OCI-LY7 (cell line): ENCODE data around the gene UACA.

Experiments used
- EZH2phosphoT487 ChIP-seq: fragments of 200-600 bp; sonication (generic); IDR thresholded peaks from 2 replicates; pipeline ENCODE4 v1.6.1; 2018; ENCODE audit warnings: low read depth, borderline replicate concordance, mild to moderate bottlenecking, mixed run types, antibody characterized with exemption, low read length, moderate library complexity, mixed read lengths
- TF ChIP-seq, protein P1 (sequence below): fragments of 200-600 bp; sonication (generic); conservative IDR thresholded peaks from 2 replicates; pipeline ENCODE4 v1.5.1; 2014; ENCODE audit warnings: mild to moderate bottlenecking, antibody characterized with exemption, low read length, moderate library complexity, mixed read lengths

- TF ChIP-seq, protein P1, sequence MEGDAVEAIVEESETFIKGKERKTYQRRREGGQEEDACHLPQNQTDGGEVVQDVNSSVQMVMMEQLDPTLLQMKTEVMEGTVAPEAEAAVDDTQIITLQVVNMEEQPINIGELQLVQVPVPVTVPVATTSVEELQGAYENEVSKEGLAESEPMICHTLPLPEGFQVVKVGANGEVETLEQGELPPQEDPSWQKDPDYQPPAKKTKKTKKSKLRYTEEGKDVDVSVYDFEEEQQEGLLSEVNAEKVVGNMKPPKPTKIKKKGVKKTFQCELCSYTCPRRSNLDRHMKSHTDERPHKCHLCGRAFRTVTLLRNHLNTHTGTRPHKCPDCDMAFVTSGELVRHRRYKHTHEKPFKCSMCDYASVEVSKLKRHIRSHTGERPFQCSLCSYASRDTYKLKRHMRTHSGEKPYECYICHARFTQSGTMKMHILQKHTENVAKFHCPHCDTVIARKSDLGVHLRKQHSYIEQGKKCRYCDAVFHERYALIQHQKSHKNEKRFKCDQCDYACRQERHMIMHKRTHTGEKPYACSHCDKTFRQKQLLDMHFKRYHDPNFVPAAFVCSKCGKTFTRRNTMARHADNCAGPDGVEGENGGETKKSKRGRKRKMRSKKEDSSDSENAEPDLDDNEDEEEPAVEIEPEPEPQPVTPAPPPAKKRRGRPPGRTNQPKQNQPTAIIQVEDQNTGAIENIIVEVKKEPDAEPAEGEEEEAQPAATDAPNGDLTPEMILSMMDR: no peak
- no peak for TF ChIP-seq EZH2phosphoT487
Observed at GRCh38 chr15:70699890-70700289, 63.5 kb downstream of the UACA start.
